Lower leg skin (tissue), 3 donors: ENCODE measurements around the gene KLF1.

ENCODE experiments used
- CTCF ChIP-seq, 3 donors: fragments of 450-650 bp; IDR thresholded peaks; one replicate each; pipeline ENCODE4 v1.5.1; 2016; ENCODE audit warnings: antibody characterized with exemption in 3 of 3, mild to moderate bottlenecking in 3 of 3, moderate library complexity in 2 of 3
- POLR2A ChIP-seq, 2 donors: fragments of 450-650 bp; IDR thresholded peaks; one replicate each; pipeline ENCODE4 v1.6.1; 2016 to 2017; ENCODE audit warnings: antibody characterized with exemption in 2 of 2, mild to moderate bottlenecking in 1 of 2, moderate library complexity in 1 of 2

GRCh38 chr19:12872255-12872654 lies 14.7 kb downstream of the KLF1 start:
- TF ChIP-seq CTCF (IDR thresholded peaks at IDR 0.05): no peak
- TF ChIP-seq POLR2A (IDR thresholded peaks at IDR 0.05): no peak
